Effector CD4-positive, alpha-beta T cell (primary cell): ENCODE results near the gene STK32B.

Experiments used
- DNase-seq: peaks from one replicate; pipeline ENCODE4 v3.0.0-alpha.2; 2020

STK32B gene

GRCh38 chr4:5478697-5479096 lies 427.4 kb downstream of the STK32B start:
- no peak for DNase-seq

GRCh38 chr4:5479518-5480060 lies 428.3 kb downstream of the STK32B start:
- no peak for DNase-seq

GRCh38 chr4:5488413-5488812 lies 437.1 kb downstream of the STK32B start:
- no peak for DNase-seq

- DNase-seq: no peak
Measured at GRCh38 chr4:5489260-5489659, 438.0 kb downstream of the STK32B start.

- DNase-seq: no peak
Measured at GRCh38 chr4:5497489-5497888, 446.2 kb downstream of the STK32B start.

- no peak for DNase-seq
Measured at GRCh38 chr4:5500165-5500564, 448.9 kb downstream of the STK32B start.

- no peak for DNase-seq
Measured at GRCh38 chr4:5503336-5503936, 452.2 kb downstream of the STK32B start.

GRCh38 chr4:5504486-5504885 lies 453.2 kb downstream of the STK32B start:
- no peak for DNase-seq

GRCh38 chr4:5510504-5510903 lies 459.2 kb downstream of the STK32B start:
- no peak for DNase-seq

GRCh38 chr4:5511791-5512190 lies 460.5 kb downstream of the STK32B start:
- no peak for DNase-seq

GRCh38 chr4:5515646-5516045 lies 464.4 kb downstream of the STK32B start:
- no peak for DNase-seq

GRCh38 chr4:5517372-5517771 lies 466.1 kb downstream of the STK32B start:
- DNase-seq: no peak

GRCh38 chr4:5524446-5525299 lies 473.4 kb downstream of the STK32B start:
- DNase-seq: no peak

- DNase-seq: no peak
Measured at GRCh38 chr4:5526080-5526846, 475.0 kb downstream of the STK32B start.

- no peak for DNase-seq
Measured at GRCh38 chr4:5527211-5527610, 475.9 kb downstream of the STK32B start.

GRCh38 chr4:5528031-5528436 lies 476.8 kb downstream of the STK32B start:
- DNase-seq: no peak

- DNase-seq: no peak
Measured at GRCh38 chr4:5532100-5532499, 480.8 kb downstream of the STK32B start.

- no peak for DNase-seq
Measured at GRCh38 chr4:5539584-5539983, 488.3 kb downstream of the STK32B start.

GRCh38 chr4:5541169-5541568 lies 489.9 kb downstream of the STK32B start:
- no peak for DNase-seq

- no peak for DNase-seq
Measured at GRCh38 chr4:5543681-5544080, 492.4 kb downstream of the STK32B start.

- DNase-seq: no peak
Measured at GRCh38 chr4:5544762-5545161, 493.5 kb downstream of the STK32B start.

- no peak for DNase-seq
Measured at GRCh38 chr4:5545271-5545670, 494.0 kb downstream of the STK32B start.

- no peak for DNase-seq
Measured at GRCh38 chr4:5547651-5548249, 496.5 kb downstream of the STK32B start.
